ENCODE results near the gene FBLN1. TPM values are rescaled to one million over a fixed set of nuclear protein-coding genes. Genes with fewer than 3 reads are reported as not detected.

The FBLN1 gene
- total and polyA plus RNA-seq, 2 donors (not counting 3 experiments of a cell fraction or from before 2014, with no cell fraction given) = 1.2 to 4.0 TPM

DNA sequence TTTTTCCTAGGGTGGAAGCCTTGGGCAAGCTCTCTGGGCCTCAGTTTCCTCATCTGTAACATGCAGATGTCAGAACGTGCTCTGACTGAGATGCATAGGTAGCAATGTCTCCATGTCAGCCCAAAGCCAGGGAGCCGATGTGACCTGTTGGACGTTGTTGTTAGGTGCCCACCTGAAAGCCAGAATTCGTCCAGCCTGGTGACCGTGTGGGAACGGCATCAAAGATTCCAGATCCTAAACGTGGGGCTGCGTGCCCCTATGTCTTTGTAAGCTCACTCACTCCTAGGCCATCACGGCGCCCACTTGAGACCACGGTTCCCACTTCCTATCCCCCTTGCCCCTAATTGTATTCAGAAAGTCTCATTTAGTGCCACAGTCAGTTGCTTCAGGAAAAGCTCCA is 48.2 kb downstream of the FBLN1 start:
- DNase-seq (ENCODE audit: low read depth, low spot score) (no peak), FAIRE-seq (no peak)
- Histone ChIP-seq H4K20me1 (replicated peaks; ENCODE audit: control insufficient read depth, extremely low read depth, insufficient read depth, low read length) (no peaks in the 10 kb centered on the region), H3K27me3 (ENCODE audit: control insufficient read depth in 2 of 2, insufficient read depth in 2 of 2, low read length in 2 of 2) (no peaks in the 10 kb centered on the region), H3K9ac (replicated peaks; ENCODE audit: extremely low read depth, insufficient read depth, low read length) (no peak overlapping the region), H3K4me2 (ENCODE audit: insufficient read depth, low read length) (no peak overlapping the region), H3K9me3 (replicated peaks; ENCODE audit: control insufficient read depth, insufficient read depth, low read length) (no peaks in the 10 kb centered on the region), H3K4me3 (replicated peaks in 1 of 3; ENCODE audit: insufficient read depth in 1 of 3, low read depth in 1 of 3, low read length in 3 of 3) (no peak overlapping the region), H3K27ac (ENCODE audit: insufficient read depth, low read depth, low read length) (no peak overlapping the region), H3K36me3 (ENCODE audit: control insufficient read depth in 2 of 2, extremely low read depth in 1 of 2, insufficient read depth in 2 of 2, low read length in 2 of 2) (no peaks in the 10 kb centered on the region), H2AFZ (ENCODE audit: low read depth, low read length) (no peak overlapping the region), H3K4me1 (ENCODE audit: control insufficient read depth, extremely low read depth, insufficient read depth, low read length) (no peaks in the 10 kb centered on the region), H3K9me1 (replicated peaks; ENCODE audit: control insufficient read depth, extremely low read depth, insufficient read depth, low read length) (no peaks in the 10 kb centered on the region), H3K79me2 (ENCODE audit: control insufficient read depth, insufficient read depth, low read length) (no peaks in the 10 kb centered on the region)
- intact Hi-C loops (cut with micrococcal nuclease) = no loop called here
- POLR2A ChIA-PET = no interaction called here
- TF ChIP-seq JUN (IDR thresholded peaks at IDR 0.05; ENCODE audit: borderline replicate concordance, insufficient read depth, insufficient read length, low read depth) = no peak
- TF ChIP-seq POLR2A (IDR thresholded peaks at IDR 0.05; ENCODE audit: low read depth, low read length) = no peak
- TF ChIP-seq MAX (IDR thresholded peaks at IDR 0.05; ENCODE audit: insufficient read depth, insufficient read length) = no peak
- TF ChIP-seq CTCF (IDR thresholded peaks at IDR 0.05; ENCODE audit: extremely low read depth in 1 of 2, insufficient read depth in 1 of 2, low read depth in 1 of 2, low read length in 2 of 2) = no peak
- TF ChIP-seq FOS (IDR thresholded peaks at IDR 0.05; ENCODE audit: borderline replicate concordance, insufficient read depth, low read length) = no peak
- TF ChIP-seq POLR2AphosphoS5 (IDR thresholded peaks at IDR 0.05; ENCODE audit: insufficient read depth, low read depth, low read length) = no peak
- no peak for TF ChIP-seq MYC (IDR thresholded peaks at IDR 0.05; ENCODE audit: low read depth, low read length)
- TF ChIP-seq GATA2 (IDR thresholded peaks at IDR 0.05; ENCODE audit: insufficient read depth, insufficient read length, low read depth, low read length) = no peak
- TF ChIP-seq EZH2 (IDR thresholded peaks at IDR 0.05; ENCODE audit: borderline replicate concordance, low read depth, low read length, severe bottlenecking) = no peak
- CTCF ChIA-PET = interaction anchor here (4.2 kb wide), 1 partner anchor 109 kb away, joined by 52 read pairs; no protein-coding TSS in a partner anchor
- BruUV-seq (replicated peaks) = no TSS peak
- dilution Hi-C loops (cut with MboI; ENCODE audit: extremely low pct_ligation_motif_present, low sequenced_read_pairs) = no loop called here

Data from endothelial cell of umbilical vein (primary cell).